GM11168 (cell line): ENCODE data around the gene CYP2C18.
"Not testable (repeated sequence)": the region's sequence is repeated elsewhere in the genome, so short reads cannot be mapped to it uniquely, and the experiment has no call there.

Experiments
- in situ Hi-C: fragments of 300-500 bp; cut with MboI; formaldehyde crosslinking; loops from one replicate; pipeline ENCODE4 v1.12.0; 2022; ENCODE audit warnings: low sequenced_read_pairs; ENCODE audit not compliant: unreplicated experiment

Gene CYP2C18

DNA sequence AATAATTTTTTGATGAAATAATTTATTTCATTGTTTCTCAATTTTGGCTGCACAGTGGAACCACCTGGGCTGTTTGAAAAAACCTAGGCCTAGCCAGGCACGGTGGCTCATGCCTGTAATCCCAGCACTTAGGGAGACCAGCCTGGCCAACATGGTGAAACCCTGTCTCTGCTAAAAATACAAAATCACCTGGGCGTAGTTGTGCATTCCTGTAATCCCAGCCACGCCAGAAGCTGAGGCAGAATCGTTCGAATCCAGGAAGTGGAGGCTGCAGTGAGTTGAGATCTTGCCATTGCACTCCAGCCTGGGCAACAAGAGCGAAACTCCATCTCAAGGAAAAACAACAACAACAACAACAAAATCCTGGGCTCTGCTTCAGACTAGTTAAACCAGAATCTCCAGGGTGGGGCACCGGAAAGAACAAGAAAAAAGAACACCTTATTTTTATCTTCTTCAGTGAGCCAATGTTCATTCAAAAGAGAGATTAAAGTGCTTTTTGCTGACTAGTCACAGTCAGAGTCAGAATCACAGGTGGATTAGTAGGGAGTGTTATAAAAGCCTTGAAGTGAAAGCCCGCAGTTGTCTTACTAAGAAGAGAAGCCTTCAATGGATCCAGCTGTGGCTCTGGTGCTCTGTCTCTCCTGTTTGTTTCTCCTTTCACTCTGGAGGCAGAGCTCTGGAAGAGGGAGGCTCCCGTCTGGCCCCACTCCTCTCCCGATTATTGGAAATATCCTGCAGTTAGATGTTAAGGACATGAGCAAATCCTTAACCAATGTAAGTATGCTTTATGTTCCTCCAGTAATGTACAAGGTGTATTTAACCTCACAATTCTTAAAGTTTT lies at the start of gene CYP2C18:
CYP2C18 (plus strand) TSS at position 516 of the 841 bp plus-strand sequence; CDS start at position 607, 91 bp downstream.
- in situ Hi-C loops = no loop called here

GRCh38 chr10:94638097-94638496 lies 45.4 kb upstream of the CYP2C18 start:
- in situ Hi-C loops = not testable (repeated sequence)

DNA sequence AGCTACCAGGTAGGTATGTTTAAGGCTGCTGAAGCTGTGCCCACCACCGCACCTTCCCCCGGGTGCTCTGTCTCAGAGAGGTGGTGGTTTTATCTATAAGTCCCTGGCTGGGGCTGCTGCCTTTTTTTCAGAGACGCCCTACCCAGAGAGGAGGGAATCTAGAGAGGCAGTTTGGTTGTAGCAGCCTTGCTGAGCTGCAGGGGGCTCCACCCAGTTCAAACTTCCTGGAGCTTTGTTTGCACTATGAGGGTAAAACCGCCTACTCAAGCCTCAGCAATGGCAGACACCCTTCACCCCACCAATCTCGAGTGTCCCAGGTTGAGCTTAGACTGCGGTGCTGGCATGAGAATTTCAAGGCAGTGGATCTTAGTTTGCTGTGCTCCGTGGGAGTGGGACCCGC lies 43.6 kb upstream of the CYP2C18 start:
- in situ Hi-C loops = no loop called here

DNA sequence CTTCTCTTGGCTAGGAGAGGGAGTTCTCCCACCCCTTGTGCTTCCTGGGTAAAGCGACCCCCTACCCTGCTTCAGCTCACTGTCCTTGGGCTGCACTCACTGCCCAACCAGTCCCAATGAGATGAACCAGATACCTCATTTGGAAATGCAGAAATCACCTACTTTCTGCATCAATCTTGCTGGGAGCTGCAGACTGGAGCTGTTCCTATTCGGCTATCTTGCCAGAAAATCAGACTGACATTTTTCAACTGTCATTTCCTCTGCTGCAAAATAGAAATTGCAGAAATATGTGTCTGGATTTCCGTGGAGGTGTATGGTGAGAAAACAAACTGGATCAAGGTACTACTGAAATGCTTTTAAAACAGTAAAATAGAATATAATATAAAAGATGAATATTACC lies 43.0 kb upstream of the CYP2C18 start:
- in situ Hi-C loops = no loop called here

- in situ Hi-C loops = no loop called here
Observed at GRCh38 chr10:94641480-94641879, 42.0 kb upstream of the CYP2C18 start.

DNA sequence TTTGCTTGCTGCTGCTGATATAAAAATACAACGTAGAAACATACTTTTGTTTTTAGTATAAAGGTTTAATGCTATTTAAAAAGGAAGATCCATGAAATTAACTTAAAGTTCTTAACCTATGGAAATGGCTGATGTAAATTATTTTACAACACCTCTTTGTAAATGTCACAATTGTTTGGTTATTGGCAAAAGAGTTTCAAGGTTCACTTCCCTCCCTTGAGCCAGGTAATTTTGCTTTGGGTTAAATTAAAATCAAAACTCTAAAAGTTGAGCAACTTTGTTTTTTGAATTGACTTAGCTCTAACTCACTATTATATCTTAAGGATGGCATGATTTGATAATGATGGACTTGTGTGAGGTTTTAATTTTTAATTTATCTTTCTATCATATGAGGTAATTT lies 39.2 kb upstream of the CYP2C18 start:
- in situ Hi-C loops = no loop called here

GRCh38 chr10:94645285-94645684 lies 38.2 kb upstream of the CYP2C18 start:
- in situ Hi-C loops = no loop called here

- in situ Hi-C loops = not testable (repeated sequence)
Observed at GRCh38 chr10:94655201-94655600, 28.3 kb upstream of the CYP2C18 start.

DNA sequence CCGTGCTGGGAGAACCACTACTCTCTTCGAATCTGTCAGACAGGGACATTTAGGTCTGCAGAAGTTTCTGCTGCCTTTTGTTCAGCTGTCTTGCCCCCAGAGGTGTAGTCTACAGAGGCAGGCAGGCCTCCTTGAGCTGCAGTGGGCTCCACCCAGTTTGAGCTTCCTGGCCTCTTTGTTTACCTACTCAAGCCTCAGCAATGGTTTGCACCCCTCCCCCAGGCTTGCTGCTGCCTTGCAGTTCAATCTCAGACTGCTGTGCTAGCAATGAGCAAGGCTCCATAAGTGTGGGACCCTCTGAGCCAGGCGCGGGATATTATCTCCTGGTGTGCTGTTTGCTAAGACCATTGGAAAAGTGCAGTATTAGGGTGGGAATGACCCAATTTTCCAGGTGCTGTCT lies 20.5 kb upstream of the CYP2C18 start:
- in situ Hi-C loops = not testable (repeated sequence)

DNA sequence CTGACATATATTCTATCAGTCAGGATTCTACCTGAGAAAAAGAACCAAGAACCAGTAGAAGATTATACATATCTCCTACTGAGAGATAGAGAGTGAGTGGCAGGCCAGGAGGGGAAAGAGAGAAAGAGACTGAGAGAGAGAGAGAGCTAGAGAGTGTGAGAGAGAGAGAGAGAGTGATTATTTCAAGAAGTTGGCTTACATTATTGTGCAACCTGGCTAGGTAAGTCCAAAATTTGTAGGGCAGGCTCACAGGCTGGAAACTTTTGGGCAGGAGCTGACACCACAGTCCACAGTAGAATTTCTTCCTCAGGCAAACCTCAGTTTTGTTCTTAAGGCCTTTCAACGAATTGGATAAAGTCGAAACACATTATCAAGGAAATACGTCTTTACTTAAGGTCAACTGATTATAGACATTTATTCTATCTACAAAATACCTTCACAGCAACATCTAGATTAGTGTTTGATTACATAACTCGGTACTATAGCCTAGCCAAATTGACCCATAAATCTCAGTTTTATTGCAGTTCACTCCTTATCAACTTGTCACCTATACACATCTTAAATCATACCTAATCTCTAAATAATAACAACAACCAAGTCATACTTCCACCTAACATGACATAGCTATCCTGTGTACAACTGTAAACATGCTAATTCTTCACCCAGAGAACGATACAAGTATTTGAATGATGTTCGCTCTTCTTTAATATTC lies 17.0 kb upstream of the CYP2C18 start:
- in situ Hi-C loops = no loop called here

DNA sequence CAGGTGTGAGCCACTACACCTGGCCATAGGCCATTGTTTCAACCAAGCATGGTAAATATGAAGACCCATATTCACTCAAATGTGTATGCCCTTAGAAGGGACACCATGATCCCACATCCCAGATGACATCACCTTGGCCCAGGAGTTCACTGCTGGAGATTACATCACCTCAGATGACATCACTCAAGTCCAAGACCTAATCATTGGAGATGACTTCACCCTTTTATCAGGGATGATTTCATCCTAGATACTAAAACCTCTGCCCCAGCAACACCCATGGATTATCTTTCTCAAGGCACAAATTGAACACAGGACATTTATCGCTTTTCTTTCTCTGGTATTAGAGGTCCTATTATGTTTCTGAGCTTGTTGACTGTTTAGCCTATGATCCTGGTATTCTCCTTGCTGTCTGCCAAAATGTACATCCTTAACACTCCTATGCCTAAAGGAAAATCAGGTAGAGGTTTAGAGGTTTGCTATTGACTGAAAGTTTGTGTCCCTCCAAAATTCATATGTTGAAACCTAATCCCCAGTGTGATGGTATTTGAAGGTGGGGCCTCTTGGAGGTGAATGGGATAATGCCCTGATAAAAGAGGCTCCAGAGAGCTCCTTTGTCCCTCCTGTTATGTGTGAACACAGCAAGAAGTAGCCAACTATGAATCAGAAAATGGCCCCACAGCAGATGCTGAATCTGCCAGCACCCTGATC lies 9.8 kb upstream of the CYP2C18 start:
- in situ Hi-C loops = no loop called here

GRCh38 chr10:94676496-94676895 lies 7.0 kb upstream of the CYP2C18 start:
- in situ Hi-C loops = no loop called here

DNA sequence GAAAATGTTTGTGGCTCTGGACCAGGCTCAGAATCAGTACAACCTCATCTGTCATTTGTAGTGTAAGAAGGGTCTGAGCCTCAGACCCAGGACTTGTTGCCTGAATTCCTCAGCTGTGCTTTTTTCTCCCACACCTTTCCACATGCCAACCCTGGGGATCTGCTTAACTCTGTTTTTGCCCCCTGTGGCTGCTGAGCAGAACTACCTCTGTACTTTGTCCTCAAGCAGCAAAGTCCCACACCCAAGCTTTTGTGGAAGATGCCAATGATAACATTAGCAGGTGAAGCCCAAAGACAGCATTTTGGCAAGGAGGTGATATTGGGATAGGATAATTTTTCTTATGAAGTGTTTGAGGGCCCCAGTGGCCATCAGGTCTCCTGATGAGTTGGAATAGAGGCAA lies 5.8 kb upstream of the CYP2C18 start:
- in situ Hi-C loops = no loop called here

DNA sequence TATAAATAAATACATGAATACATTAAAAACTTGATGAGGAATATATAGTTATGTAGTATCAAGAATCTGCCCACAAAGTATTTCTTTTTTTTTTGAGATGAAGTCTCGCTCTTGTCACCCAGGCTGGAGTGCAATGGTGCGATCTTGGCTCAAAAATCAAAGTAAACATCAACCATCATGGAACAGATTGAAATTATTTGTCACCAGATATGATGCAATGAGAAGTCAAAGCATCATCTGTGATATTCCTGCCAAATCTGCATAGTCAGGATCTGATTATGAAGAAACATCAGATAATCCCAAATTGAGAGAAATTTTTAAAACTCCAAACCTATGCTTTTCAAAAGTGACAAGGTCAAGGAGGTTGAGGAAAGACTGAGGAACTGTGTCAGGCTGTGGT lies 5.1 kb upstream of the CYP2C18 start:
- in situ Hi-C loops = no loop called here

GRCh38 chr10:94680544-94680943 lies 3.0 kb upstream of the CYP2C18 start:
- in situ Hi-C loops = no loop called here

DNA sequence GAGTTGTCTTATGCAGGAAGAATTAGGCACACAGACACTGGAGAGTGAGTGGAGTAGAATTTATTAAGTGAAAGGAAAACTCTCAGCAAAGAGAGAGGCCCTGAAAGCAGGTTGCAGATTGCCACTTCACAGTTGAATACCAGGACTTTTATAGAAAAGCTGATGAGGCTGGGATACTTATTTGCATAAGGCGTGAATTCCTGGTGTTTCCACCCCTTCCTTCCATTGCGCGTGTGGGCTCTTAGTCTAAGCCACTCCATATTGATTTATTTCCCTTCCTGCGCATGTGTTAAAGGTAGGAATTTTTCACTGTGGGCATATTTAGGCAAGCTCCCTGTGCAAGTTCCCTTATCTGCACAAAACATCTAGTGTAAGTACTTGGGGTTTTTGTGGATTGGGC lies 893 bp upstream of the CYP2C18 start:
- in situ Hi-C loops = not testable (repeated sequence)

DNA sequence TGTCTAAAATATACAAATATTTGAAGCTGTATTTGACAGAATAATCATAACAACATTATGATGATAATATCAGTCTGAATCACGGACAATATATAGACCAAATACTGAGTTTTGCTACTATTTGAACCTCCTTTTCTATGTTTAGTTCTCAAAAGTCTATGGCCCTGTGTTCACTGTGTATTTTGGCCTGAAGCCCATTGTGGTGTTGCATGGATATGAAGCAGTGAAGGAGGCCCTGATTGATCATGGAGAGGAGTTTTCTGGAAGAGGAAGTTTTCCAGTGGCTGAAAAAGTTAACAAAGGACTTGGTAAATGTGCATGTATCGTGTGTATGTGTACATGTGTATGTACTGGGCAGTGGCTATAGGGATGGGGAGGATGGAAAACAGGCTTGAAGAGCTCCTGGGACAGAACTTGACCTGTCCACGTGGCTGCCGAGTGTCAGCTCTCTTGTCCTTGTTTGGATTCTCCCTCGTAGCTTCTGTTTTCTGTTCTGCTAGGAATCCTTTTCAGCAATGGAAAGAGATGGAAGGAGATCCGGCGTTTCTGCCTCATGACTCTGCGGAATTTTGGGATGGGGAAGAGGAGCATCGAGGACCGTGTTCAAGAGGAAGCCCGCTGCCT lies 4.2 kb downstream of the CYP2C18 start:
- in situ Hi-C loops = no loop called here

GRCh38 chr10:94706089-94706488 lies 22.6 kb downstream of the CYP2C18 start:
- in situ Hi-C loops = no loop called here

DNA sequence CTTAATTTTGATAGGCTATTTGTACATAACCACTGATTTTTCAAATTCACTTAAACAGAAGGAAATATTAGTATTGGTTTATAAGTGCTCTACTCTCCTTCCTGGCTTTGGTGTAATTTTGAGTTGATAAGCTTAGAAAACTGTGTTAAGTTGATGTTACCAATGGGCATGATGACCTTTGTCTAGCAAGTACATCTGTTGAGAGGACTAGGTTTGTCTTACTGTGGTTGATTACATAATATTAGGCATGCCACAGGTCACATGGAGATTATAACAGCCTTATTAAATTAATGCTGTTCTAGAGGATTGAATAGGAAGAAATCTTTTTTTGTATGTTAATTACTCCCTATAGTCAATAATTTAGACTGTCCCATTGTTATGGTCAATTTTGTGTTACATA lies 27.0 kb downstream of the CYP2C18 start:
- in situ Hi-C loops = no loop called here

- in situ Hi-C loops = no loop called here
Observed at GRCh38 chr10:94725871-94726270, 42.3 kb downstream of the CYP2C18 start.

DNA sequence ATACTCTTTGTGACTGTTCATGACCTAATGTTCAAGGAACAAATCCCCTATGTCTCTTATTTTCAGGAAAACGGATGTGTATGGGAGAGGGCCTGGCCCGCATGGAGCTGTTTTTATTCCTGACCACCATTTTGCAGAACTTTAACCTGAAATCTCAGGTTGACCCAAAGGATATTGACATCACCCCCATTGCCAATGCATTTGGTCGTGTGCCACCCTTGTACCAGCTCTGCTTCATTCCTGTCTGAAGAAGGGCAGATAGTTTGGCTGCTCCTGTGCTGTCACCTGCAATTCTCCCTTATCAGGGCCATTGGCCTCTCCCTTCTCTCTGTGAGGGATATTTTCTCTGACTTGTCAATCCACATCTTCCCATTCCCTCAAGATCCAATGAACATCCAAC lies 51.7 kb downstream of the CYP2C18 start:
- in situ Hi-C loops = no loop called here
